GM19240 (cell line): Measurements from ENCODE around the gene SEMA5A.

Experiments used
- DNase-seq: peaks from one replicate; pipeline ENCODE4 v3.0.0; 2011; ENCODE audit warnings: low spot score; ENCODE audit not compliant: insufficient read length

SEMA5A gene

DNA sequence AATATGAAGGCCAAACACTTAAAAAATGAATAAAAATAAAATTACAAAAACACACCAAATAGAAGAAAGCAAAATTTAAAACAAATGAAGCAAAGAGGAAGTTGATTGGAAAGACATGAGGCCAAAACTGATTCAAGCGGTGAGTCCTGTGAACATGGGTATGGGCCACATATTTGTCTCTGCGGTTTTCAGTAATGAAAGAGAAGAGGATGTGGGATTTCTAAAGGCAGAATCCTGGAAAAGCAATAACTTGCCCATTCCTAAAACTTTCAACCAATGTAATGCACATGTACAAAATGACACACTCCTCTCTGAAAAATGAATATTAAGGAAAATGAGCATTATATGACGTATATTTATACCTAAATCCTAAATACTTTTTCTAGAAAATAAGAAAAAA is 263.7 kb downstream of the SEMA5A start:
- DNase-seq = no peak

GRCh38 chr5:9279774-9280173 is 266.1 kb downstream of the SEMA5A start:
- no peak for DNase-seq

DNA sequence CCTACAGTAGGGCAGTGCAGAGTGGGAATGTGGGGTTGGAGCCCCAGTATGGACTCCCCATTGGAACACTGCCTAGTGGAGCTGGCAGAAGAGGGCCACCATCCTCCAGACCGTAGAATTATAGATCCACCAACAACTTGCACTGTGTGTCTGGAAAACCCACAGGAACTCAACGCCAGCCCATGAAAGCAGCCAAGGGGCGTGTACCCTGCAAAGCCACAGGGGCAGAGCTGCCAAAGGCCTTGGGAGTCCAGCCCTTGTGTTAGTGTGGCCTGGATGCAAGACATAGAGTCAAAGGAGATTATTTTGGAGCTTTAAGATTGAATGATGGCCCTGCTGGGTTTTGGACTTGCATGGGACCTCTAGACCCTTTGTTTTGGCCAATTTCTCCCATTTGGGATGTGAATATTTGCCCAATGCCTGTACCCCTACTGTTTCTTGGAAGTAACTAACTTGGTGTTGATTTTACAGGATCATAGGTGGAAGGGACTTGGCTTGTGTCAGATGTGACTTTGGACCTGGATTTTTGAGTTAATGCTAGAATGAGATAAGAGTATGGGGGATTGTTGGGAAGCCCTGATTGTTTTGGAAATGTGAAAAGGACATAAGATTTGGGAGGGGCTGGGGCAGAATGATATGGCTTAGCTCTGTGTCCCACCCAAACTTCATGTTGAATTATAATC is 266.8 kb downstream of the SEMA5A start:
- DNase-seq = no peak

DNA sequence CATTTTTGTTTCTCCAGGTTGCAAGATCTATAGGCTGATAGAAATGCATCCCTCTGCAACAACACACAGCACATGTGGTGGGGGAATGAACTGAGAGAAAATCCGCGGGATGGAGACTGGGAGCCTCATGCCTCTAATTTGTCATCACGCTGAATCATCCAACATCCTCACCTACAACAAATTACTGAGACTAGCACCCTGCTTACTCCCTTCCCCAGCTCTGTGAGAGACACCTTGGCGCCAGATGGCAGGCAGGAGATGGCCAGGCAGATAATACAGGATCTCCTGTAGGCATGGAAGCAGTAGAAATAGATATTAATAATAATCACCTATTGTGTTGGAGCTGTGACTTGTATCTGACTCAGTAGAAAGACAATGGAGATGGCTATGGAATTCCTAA is 276.9 kb downstream of the SEMA5A start:
- no peak for DNase-seq

DNA sequence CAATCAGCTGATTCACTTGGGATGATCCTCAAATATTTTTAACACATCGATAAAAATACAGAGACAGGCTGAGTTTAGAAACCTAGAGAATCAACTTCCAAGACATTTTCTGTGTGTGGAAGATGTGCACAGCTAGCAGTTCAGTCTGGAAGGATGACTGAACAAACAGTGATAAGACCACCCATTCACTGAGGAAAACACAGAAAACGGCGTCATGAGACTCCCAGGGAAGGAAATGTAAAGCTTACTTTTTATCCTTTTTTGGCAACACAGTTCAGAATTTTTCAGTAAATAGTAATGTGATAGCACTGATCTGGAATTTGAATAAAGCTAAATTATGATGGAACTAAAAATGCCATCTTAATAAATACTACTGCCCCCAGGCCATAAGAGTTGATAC is 277.6 kb downstream of the SEMA5A start:
- no peak for DNase-seq

DNA sequence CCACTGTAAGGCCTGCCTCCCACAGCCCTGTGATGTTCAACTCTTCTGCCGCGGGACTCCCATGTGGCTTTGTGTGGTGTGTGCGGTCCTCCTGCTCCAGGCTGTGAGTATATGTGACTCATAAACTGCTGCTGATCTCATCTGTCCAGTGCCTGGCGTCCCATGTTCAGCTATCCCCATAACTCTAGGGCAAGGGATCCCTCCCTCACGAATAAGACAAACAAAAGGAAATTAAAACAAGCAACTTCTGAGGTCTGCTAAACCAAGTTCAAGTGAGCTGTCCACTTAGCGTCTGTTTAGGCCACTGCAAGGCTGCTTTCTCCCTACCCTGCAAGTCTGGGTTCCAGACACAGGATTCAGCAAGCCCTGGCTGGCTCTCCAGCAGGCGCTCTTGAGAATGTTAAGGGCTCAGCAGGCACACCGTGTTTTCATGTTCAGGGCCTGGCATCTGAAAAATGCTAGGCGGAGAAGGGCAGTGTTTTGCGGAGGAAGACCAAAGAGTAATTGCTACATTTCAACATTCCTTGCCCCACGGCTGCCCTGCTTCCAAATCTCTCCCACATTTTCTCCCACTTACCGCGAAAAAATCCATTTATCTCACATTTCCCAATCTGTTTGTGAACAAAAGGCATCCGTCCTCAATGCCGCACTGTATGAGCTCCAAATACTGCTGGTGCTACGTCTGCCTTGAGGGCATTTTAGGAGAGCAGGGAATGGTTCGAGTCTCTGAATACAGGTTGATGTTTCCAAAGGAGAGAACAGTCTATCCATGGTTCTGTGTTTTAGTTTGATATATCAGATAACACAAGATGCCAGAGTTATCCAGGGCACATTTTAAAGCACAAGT is 280.2 kb downstream of the SEMA5A start:
- no peak for DNase-seq

DNA sequence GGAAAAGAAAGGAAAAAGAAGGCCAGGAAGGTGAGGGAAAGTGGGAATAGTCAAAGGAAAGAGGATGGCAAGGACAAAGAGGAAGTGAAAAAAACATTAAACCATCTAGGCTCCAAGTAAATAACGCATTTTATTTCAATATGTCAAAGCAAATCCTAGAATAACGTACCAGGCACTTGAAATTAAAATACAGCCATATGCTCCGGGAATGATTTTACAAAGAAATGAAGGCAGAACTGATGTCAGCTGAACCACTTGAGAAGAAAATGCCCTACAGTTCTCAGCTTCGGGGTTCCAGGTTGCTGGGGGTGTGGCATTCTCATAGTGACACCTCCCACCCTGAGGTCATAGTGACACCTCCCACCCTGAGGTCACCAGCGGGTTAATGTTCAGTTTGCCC is 281.6 kb downstream of the SEMA5A start:
- no peak for DNase-seq

- no peak for DNase-seq
Observed at GRCh38 chr5:9263656-9264055, 282.2 kb downstream of the SEMA5A start.

DNA sequence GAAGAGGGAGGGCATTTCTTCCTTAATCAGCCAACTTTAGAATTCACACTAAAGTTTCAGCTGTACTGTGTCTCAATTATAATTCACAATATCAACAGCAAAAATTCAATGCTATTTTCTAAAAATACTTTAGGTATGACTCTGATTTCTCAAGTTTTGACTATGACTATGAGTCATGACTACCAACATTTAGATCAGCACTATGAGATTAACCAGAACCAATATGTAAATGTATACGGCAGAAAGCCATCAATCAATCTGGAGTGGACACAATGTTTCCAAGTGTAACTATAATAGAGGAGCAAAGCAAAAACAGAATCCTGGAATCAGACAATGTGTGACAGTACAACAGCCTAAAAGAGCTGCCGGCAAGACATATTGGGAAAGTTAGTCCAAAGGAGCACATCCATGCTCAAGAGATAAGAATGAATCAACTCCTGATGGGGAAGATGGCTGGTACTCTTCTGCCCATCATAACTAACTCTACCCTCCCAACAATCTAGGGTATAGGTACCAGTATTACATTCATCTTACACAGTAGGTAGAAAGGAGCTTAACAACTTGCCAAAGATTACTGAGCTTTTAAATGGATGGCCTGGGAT is 294.4 kb downstream of the SEMA5A start:
- no peak for DNase-seq

DNA sequence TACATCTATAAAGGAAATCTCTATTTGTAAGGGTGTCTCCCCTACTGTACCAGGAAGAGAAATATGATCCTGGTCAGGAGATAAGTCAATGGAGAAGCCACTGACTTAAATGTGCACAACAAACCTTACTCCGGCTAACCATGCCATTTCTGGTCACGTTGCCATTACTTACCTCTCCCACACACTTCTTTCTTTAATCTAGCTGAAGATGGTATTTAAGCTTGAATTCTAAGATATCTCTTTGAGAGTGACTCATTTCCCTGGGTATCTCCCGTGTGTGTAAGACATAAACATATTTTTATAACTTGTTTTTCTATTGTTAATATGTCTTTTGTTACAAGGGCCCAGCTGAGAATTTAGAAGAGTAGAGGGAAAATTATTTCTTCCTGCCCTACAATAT is 296.6 kb downstream of the SEMA5A start:
- no peak for DNase-seq

DNA sequence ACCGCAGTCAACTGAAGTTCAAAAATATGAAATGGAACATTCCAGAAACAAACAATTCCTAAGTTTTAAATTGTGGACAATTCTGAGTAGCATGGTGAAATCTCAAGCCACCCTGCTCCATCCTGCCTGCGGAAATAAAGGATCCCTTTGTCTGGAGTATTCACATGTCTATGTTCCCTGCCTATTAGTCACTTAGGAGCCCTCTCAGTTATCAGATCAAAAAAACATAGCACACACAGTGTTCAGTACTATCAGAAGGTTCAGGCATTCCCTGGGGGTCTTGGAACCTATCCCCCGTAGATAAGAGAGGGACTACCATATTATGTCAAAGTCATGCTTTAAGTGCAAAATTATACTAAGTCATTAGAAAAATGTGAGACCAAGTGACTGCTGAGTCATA is 300.8 kb downstream of the SEMA5A start:
- no peak for DNase-seq

DNA sequence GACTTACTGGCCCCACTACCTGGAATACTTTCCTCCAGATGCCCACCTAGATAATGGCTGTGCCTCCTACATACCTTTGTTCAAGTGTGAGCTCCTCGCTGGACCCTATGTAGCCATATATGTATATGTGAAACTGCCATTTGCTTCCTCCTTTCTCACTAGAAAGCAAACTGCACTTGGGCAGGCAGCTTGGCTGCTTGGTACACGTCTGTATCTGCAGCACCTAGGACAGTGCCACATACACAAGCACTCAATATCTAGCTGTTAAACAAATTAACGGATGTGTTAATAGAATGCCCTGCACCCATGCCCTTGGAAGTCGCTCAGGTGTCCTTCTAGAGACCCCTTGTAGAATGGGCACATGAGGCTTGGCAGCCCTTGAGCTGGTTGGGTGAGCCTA is 301.5 kb downstream of the SEMA5A start:
- no peak for DNase-seq

- DNase-seq = no peak
Observed at GRCh38 chr5:9241479-9242305, 304.2 kb downstream of the SEMA5A start.

DNA sequence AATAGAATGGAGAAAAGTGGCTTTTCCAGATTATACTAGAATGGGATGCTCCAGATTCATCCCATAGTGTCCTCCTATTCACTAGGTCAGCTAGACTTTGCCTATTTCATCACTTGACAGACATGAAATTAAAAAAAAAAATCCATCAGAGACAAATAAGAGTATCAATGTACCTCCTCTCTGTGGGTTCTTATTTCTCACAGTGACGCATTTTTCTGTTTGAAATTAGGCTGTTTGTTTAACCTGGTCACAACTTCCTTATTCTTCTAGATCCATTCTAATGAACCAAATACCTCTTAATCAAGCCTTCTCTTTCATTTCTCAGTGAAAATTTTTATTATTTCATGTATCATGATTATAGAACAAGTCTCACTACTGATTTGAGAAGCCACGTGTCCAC is 305.4 kb downstream of the SEMA5A start:
- DNase-seq = no peak

DNA sequence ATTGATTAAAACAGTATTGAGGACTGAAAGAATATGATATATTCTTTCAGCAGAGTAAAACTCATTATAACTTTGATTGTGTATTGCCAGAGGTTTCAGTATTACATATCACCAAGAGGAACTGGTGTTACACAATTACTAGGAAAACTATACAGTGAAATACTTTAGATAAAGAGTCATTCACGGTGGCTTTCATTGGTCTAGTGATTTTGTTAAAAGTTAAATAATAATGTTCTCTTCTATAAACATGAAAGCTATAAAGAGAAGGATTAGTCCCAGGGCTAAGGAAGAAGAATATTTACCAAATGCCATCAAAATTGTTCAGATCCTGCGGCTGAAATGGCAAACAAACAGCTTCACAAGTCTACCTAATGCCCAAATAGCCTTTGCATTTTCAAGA is 306.2 kb downstream of the SEMA5A start:
- DNase-seq = no peak

GRCh38 chr5:9239071-9239470 is 306.8 kb downstream of the SEMA5A start:
- no peak for DNase-seq

GRCh38 chr5:9233712-9234111 is 312.2 kb downstream of the SEMA5A start:
- no peak for DNase-seq

- DNase-seq = no peak
Observed at GRCh38 chr5:9233035-9233434, 312.8 kb downstream of the SEMA5A start.

GRCh38 chr5:9231842-9232241 is 314.0 kb downstream of the SEMA5A start:
- DNase-seq = no peak

GRCh38 chr5:9230355-9230754 is 315.5 kb downstream of the SEMA5A start:
- no peak for DNase-seq

DNA sequence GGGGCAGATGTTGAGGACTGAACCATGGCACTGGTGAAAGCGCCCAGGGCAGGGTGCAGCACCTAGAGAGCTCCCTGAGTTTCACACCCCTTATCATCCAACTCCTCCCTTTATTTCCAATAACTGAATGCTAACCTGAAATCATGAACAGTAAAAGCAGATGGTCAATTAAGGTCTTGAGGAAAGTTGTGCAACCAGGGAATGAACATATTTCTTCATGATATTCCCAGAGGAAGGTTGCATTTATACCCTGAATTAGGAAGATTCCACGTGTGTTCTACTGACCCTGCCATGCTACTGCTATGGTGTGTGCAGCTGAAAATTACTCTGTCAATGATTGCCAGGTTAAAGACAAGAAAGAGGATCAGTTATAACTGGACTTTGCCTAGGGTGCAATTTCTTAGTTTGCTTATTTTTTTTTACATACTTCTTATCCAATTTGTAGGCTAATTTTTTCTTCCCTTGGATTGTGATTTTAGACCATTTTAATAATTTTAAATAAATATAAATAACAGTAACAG is 319.8 kb downstream of the SEMA5A start:
- DNase-seq = no peak
